Measurements from ENCODE around the gene MTUS2.

The MTUS2 gene

DNA sequence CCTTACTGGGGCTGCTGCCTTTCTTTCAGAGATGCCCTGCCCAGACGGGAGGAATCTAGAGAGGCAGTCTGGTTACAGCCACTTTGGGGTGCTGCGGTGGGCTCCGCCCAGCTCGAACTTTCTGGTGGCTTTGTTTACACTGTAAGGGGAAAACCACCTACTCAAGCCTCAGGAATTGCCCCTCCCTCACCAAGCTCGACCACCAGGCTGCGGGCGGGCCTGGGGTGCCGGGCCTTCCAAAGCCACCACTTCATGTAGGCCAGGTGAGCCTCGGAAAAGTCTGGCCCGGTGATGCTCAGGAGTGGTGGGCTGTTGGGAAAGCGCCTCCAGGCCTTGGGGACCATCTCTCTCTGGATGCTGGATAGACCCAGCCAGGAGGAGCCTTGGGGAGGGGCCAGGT, 218.6 kb downstream of the MTUS2 start:
- no peak for DNase-seq

GRCh38 chr13:29039212-29039611, 219.1 kb downstream of the MTUS2 start:
- no peak for DNase-seq

DNA sequence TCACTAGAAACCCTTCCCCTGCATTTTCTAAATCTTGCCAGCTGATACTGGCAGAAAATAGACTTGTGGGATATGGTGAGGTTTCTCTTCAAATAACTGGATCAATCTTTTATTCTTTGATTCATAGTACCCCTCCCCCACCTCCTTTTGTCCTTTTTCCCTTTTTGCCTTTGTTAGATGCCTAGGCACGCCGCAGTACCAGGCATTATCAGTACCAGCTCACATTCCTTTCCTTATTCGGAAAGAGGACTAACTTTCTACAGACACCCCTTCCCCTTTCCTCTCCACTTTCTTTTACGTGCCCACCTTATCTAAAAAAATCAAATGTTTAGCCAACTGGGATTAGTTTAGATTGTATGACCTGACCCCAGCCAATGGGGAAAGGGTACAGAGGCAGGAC, 226.4 kb downstream of the MTUS2 start:
- DNase-seq, result no peak

GRCh38 chr13:29049524-29049923, 229.4 kb downstream of the MTUS2 start:
- DNase-seq, result no peak

DNA sequence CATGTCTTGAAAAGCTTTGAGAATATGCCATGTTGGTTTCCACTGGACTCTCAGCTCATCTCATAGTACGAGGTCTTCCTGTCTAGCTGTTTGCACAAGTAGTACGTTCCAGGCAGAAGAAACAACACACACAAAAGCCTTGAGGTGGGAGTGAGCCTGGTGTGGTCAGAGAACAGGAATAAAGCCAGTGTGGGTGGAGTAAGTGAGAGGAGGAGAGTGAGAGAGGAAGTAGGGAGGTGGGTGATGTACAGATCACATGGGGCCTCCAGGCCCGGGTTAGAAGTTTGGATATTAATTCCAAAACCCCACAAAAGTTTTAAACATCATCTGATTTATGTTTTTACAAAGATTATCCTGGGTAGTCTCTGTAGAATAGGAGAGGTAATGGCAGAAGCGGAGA, 230.6 kb downstream of the MTUS2 start:
- DNase-seq, result no peak

DNA sequence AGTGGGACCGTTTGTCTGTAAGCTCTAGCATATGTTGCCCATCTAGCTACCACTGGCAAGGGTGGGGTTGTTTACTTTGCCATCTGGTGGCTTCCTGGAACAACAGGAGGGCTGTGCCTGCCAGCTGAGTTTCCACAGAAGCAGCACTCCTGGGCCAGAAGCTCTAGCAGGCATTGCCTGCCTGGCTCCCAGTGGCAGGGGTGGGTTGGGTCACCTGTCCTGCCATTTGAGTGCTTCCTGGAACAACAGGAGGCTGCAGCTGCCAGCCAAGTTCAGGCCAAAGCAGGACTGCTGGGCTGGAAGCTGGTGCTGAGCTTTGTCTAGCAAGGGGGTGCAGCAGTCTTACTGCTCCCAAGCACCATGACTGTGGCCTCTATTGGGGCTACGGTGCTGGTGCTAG, 239.7 kb downstream of the MTUS2 start:
- DNase-seq, result no peak

GRCh38 chr13:29065142-29065541, 245.0 kb downstream of the MTUS2 start:
- no peak for DNase-seq

DNA sequence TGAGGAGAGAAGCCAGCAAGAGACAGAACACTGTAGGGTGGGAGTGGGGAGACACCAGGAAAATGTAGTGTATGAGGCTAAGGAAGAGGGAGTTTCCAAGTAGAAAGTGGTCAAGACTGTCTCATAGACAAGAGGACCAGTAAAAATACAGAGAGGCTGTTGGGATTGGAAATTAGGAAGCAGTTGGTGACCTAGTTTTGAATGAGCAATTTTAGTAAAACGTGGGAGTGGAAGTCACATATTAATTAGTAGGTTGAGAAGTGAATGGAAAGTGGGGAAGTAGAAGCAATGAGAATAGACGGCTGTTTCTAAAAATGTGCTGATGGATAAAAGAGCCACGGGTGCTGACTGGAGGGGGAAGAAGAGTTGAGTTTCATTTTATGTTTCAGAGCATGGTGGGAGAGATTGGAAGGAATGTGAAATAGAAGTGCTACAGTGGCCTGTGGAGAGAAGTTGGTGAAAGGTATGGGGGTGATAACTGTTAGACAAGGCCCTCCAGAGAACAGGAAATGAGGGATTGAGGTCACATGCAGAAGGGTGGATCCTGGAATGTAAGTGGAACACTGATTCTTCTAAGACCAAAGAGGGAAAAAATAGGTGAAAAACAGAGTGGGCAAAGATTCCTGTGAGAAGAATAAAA, 247.3 kb downstream of the MTUS2 start:
- no peak for DNase-seq

DNA sequence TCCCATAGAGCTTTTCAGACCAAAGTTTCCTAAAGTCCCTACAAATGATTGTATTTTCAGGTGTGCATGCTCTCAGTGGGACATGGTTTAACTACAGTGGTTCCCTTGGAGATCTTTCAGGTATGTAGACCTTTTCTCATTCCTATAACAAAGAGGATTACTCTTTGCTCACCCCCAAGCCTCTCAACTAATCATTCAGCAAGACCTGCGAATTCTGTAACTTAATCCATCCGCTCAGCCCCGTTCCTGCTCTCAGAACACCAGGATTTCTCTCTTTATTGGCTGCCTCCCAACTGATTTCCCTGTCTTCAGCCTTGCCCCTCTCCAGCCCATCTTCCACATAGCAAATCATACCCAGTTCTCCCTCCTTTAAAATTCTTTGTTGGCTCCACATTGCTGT, 253.6 kb downstream of the MTUS2 start:
- no peak for DNase-seq

GRCh38 chr13:29077051-29077813, 257.1 kb downstream of the MTUS2 start:
- DNase-seq, result no peak

GRCh38 chr13:29081036-29081435, 260.9 kb downstream of the MTUS2 start:
- DNase-seq, result no peak

DNA sequence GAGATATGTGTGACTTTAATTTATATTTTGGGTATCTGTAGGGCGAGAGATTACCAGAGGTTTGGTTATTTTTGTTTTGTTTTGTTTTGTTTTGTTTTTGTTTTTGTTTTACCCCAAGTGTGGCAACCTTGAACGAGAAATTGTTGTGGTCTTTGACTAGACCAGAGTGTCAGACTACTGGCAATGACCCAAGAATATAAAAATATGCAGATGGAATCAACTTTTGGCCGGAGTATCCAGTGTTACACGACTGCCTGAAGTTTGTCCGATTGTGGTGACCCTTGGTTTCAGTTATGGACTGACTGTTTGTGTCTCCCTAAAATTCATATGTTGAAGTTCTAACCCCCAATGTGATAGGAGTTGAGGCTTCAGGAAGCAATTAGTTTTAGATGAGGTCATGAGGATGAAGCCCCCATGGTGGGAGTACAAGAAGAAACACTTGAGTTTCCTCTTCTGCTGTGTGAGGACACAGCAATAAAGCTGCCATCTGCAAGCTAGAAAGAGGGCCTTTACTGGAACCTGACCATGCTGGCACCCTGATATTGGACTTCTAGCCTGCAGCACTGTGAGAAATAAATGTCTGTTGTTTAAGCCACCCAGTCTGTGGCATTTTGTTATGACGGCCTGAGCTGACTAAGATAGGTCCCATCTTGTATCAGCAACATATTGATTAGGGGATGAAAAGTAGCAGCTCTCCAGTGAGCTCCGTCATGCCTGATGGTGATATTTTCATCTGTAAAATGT, 261.7 kb downstream of the MTUS2 start:
- DNase-seq, result no peak

- DNase-seq, result no peak
These were observed 279.8 kb downstream of the MTUS2 start for GRCh38 chr13:29099781-29100406.

DNA sequence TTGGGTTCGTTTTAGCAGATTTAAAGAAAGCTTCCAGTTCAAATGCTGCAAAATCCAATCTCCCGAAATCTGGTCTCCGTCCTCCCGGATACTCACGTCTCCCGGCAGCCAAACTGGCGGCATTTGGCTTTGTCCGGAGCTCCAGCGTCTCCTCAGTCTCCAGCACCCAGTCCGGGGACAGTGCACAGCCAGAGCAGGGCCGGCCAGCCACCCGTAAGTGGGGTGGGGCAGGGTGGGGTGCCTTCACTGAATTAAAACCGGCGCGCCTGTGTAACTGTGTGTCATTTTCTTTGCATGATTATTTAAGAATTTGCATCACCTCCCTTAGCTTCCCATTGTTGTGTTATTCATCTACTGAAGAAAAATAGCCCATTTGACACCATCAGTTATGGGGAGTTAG, 280.6 kb downstream of the MTUS2 start:
- DNase-seq, result no peak

- no peak for DNase-seq
These were observed 281.3 kb downstream of the MTUS2 start for GRCh38 chr13:29101409-29101808.

DNA sequence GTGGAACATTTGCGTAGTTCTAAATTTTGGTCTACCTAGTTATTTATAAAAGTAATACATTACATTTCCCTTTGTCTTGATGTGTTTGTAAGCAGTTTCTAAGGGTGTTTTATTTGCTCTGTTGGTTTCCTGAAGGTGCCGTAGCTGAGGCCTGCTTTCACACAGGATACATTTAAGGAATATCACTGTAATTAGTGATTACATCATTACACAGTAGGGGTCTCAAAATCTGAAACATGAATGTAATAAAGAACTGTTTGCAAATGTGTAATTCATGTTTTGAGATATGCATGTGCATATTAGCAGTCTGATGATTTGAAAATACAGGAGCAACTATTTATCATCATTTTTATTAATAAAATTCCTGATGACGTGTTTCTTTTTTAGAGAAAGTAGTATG, 281.8 kb downstream of the MTUS2 start:
- DNase-seq, result no peak

GRCh38 chr13:29103065-29103800, 283.1 kb downstream of the MTUS2 start:
- DNase-seq, result no peak

DNA sequence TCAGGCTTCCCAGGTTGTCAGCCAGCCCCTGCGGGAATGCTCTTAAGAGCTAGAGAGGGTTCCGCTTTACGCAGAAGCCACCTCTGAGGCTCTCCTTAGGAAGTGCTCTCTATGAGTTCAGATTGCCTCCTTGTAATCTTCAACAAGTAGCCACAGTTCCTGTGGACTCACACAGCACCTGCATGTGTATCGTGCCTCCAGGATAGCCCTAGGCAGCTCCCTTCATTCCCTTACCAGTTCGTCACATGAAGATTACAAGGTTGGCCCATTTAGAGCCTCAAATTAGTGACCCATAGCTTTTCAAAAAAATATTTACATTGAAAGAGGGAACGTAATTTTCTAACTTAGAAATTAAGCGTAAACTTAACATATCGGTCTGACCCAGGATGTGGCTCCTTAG, 284.3 kb downstream of the MTUS2 start:
- no peak for DNase-seq

- DNase-seq, result no peak
These were observed 285.6 kb downstream of the MTUS2 start for GRCh38 chr13:29105779-29106178.

GRCh38 chr13:29106651-29107050, 286.5 kb downstream of the MTUS2 start:
- DNase-seq, result no peak

- DNase-seq, result no peak
These were observed 288.1 kb downstream of the MTUS2 start for GRCh38 chr13:29108068-29108786.

- no peak for DNase-seq
These were observed 289.8 kb downstream of the MTUS2 start for GRCh38 chr13:29109987-29110386.

Measured in activated CD4-positive, alpha-beta T cell treated with anti-CD3 and anti-CD28 coated beads for 4 hours (primary cell).